GM20000 (cell line): Measurements from ENCODE around the gene KCNN2.

Experiments used
- DNase-seq: peaks from one replicate; pipeline ENCODE4 v3.0.0; 2012; ENCODE audit warnings: low spot score
- TF ChIP-seq, protein P1 (sequence below): IDR thresholded peaks from 2 replicates; pipeline ENCODE4 v1.5.1; 2012; ENCODE audit warnings: mild to moderate bottlenecking, control low read depth; ENCODE audit errors: extremely low read depth, missing control alignments

KCNN2 gene

GRCh38 chr5:114407783-114408182, 45.9 kb downstream of the KCNN2 start:
- TF ChIP-seq, protein P1, sequence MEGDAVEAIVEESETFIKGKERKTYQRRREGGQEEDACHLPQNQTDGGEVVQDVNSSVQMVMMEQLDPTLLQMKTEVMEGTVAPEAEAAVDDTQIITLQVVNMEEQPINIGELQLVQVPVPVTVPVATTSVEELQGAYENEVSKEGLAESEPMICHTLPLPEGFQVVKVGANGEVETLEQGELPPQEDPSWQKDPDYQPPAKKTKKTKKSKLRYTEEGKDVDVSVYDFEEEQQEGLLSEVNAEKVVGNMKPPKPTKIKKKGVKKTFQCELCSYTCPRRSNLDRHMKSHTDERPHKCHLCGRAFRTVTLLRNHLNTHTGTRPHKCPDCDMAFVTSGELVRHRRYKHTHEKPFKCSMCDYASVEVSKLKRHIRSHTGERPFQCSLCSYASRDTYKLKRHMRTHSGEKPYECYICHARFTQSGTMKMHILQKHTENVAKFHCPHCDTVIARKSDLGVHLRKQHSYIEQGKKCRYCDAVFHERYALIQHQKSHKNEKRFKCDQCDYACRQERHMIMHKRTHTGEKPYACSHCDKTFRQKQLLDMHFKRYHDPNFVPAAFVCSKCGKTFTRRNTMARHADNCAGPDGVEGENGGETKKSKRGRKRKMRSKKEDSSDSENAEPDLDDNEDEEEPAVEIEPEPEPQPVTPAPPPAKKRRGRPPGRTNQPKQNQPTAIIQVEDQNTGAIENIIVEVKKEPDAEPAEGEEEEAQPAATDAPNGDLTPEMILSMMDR = no peak
- no peak for DNase-seq

- TF ChIP-seq, protein P1 = no peak
- no peak for DNase-seq
Observed at GRCh38 chr5:114408847-114409246, 47.0 kb downstream of the KCNN2 start.

- DNase-seq = no peak
- TF ChIP-seq, protein P1 = no peak
Observed at GRCh38 chr5:114411380-114411931, 49.6 kb downstream of the KCNN2 start.

- DNase-seq = no peak
- TF ChIP-seq, protein P1 = no peak
Observed at GRCh38 chr5:114412510-114413171, 50.8 kb downstream of the KCNN2 start.

DNA sequence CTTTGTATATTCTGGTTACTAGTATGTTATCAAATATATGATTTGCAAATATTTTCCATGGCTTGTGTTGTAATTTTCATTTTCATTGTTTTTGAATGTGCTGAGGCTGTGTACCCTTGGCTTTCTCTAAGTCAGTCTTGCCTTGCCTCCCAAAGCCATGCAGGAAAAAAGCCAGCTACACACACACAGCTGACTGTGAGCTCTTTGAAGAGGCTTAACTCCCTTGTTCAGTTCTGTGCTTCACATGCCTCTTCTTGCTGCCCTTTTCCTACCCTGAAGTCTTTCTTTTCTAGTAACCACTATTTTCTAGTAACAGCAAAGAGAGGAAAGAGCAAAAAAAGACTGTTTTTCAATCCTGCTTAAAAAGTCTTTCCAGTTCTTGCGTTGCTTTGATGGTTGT, 53.9 kb downstream of the KCNN2 start:
- TF ChIP-seq, protein P1 = no peak
- DNase-seq = no peak

GRCh38 chr5:114416254-114416653, 54.4 kb downstream of the KCNN2 start:
- DNase-seq = no peak
- TF ChIP-seq, protein P1 = no peak

DNA sequence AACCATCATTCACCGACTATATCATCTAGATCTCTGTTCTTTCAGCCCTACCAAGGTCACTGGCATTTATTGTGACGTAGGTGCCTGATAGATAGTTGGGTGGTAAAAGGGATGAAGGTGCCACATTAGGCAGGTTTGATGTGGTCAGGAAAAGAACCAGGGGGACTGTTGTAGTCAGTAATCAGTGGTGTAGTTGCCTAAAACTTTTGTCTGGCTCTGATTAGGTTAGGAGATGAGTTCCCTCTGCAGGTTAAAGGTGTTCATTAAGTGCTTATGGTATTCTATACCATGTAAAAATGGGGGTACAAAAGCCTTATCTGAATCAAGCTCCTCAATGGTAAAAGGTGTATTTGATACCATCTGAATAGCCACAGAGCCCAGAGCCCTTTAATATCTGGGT, 55.6 kb downstream of the KCNN2 start:
- DNase-seq = no peak
- TF ChIP-seq, protein P1 = no peak
